GM10266 (cell line): Measurements from ENCODE around the gene SLC29A4.
A peak's percentile ranks its signal among the peaks of the same experiment; 100 is the strongest.
"Not testable (repeated sequence)": the region's sequence is repeated elsewhere in the genome, so short reads cannot be mapped to it uniquely, and the experiment has no call there.

Source experiments
- DNase-seq: peaks from one replicate; pipeline ENCODE4 v3.0.0; 2012; ENCODE audit errors: extremely low spot score
- CTCF ChIP-seq: IDR thresholded peaks from 2 replicates; pipeline ENCODE4 v1.5.1; 2012; ENCODE audit warnings: mild to moderate bottlenecking, low read depth; ENCODE audit not compliant: control insufficient read depth, insufficient read depth; ENCODE audit errors: missing control alignments

Gene SLC29A4

GRCh38 chr7:5282543-5283316, at the start of gene SLC29A4:
Gene SLC29A4 (plus strand): TSS chr7:5282943. CDS start chr7:5287817, 4,874 bp downstream.
- DNase-seq, result peak; percentile 68
- TF ChIP-seq CTCF, result no peak

- TF ChIP-seq CTCF, result no peak
- DNase-seq, result no peak
Measured at GRCh38 chr7:5234852-5235831, 47.6 kb upstream of the SLC29A4 start.

- DNase-seq, result no peak
- TF ChIP-seq CTCF, result no peak
Measured at GRCh38 chr7:5237286-5237685, 45.5 kb upstream of the SLC29A4 start.

- DNase-seq, result no peak
- no peak for TF ChIP-seq CTCF
Measured at GRCh38 chr7:5238500-5238899, 44.2 kb upstream of the SLC29A4 start.

- TF ChIP-seq CTCF, result no peak
- no peak for DNase-seq
Measured at GRCh38 chr7:5243261-5243660, 39.5 kb upstream of the SLC29A4 start.

- DNase-seq, result no peak
- TF ChIP-seq CTCF, result no peak
Measured at GRCh38 chr7:5248201-5248885, 34.4 kb upstream of the SLC29A4 start.

- not testable (repeated sequence) for DNase-seq
Measured at GRCh38 chr7:5250787-5251186, 32.0 kb upstream of the SLC29A4 start.

- not testable (repeated sequence) for DNase-seq
Measured at GRCh38 chr7:5253529-5253928, 29.2 kb upstream of the SLC29A4 start.

GRCh38 chr7:5254371-5254770, 28.4 kb upstream of the SLC29A4 start:
- DNase-seq, result not testable (repeated sequence)
